ENCODE measurements around the gene DNASE1L3. TPM values are rescaled to one million over a fixed set of nuclear protein-coding genes. Genes with fewer than 3 reads are reported as not detected.

Gene DNASE1L3
- total RNA-seq, 1 donor from 2014 or later = 10.0 TPM

DNA sequence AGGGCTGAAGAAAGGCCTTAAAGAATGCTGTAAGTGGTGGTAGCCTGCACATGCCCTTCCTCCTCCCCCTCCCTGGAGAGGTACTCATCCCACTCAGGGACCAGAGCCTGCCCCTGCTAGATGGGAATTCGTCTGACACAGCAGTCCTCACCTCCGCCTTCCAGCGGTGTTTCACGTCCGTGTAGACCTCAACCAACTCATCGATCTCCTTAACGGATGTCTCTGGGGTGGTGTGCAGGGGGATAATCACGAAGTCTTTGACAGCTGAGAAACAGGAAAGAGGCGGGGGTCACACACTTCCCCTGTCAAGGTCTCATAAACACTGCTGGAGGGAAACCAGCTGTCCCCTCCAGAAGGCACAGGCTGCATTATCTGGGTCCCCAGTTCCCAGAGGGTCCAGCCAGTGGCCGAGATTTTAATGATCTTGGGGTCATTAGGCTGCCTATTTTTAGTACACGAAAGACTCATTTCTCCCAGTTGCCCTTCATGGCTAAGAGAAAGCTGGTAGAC lies 9.9 kb downstream of the DNASE1L3 start:
- no peaks in the 10 kb centered on the region for H3K27me3 ChIP-seq
- intact Hi-C loops (cut with DNase I) = no loop called here
- H3K4me3 ChIP-seq = no peak overlapping the region
- H3K9me3 ChIP-seq = no peaks in the 10 kb centered on the region
- TF ChIP-seq, protein P1, sequence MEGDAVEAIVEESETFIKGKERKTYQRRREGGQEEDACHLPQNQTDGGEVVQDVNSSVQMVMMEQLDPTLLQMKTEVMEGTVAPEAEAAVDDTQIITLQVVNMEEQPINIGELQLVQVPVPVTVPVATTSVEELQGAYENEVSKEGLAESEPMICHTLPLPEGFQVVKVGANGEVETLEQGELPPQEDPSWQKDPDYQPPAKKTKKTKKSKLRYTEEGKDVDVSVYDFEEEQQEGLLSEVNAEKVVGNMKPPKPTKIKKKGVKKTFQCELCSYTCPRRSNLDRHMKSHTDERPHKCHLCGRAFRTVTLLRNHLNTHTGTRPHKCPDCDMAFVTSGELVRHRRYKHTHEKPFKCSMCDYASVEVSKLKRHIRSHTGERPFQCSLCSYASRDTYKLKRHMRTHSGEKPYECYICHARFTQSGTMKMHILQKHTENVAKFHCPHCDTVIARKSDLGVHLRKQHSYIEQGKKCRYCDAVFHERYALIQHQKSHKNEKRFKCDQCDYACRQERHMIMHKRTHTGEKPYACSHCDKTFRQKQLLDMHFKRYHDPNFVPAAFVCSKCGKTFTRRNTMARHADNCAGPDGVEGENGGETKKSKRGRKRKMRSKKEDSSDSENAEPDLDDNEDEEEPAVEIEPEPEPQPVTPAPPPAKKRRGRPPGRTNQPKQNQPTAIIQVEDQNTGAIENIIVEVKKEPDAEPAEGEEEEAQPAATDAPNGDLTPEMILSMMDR (IDR thresholded peaks at IDR 0.05) = no peak
- H3K27ac ChIP-seq = no peak overlapping the region
- peaks cover 0 to 13% of the 10 kb centered on the region in 2 donors for H3K4me1 ChIP-seq
- no peaks in the 10 kb centered on the region for H3K36me3 ChIP-seq
- no peak for DNase-seq (ENCODE audit: low spot score in 2 of 2)

DNA sequence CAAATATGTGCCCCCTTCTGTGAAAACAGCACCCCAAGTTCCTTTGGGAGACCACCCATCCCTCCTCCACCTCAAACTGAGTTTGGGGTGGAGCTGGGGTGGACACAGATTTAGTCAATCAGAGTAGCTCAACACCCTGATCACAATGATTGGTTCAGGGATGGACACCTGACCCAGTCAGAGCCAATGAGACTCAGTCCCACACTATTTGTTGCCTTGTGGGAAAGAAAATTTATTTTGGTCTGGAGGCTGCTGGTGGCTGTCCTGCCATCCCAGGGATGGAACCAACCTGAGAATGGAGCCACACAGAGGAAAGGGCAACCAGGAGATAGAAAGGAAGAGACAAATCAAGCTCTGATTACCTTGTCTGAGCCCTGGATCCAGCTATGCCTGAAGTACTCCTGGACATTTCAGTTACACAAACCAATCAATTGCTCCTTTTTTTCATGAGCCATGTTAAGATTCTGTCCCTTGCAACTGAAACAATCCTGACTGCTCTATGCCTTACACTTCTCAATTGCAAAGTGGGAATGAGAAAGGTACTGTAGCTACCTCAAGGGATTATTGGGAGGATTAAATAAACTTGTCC lies 10.6 kb downstream of the DNASE1L3 start:
- H3K27ac ChIP-seq = no peak overlapping the region

DNA sequence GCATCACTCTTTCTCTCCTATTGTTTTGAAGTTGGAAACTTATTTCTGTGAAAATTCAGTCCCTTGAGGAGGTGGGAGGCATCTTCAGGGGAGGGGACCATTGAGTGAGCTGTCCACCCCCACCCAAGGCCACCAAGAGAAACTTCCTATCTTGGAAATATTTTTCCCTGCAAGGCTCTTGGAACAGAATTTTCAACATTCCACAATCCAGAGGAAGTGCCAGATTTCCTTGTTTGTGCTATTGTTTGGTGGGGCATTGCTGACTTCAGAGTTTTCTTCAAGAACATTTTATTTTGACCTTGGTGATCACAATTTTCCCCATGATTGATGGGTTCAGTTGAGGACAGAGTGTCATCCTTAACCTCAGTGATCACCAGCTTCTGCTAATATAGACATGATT lies 12.0 kb downstream of the DNASE1L3 start:
- Histone ChIP-seq H3K27me3 (no peaks in the 10 kb centered on the region), H3K4me3 (no peak overlapping the region), H3K9me3 (no peaks in the 10 kb centered on the region), H3K36me3 (no peaks in the 10 kb centered on the region), H3K4me1 (peaks cover 0 to 13% of the 10 kb centered on the region in 2 donors), H3K27ac (no peak overlapping the region)
- no peak for DNase-seq (ENCODE audit: low spot score in 2 of 2)
- TF ChIP-seq, protein P1 (IDR thresholded peaks at IDR 0.05) = no peak
- intact Hi-C loops (cut with DNase I) = no loop called here

More for the DNA sequence above, 10.6 kb downstream of the DNASE1L3 start:
- no peaks in the 10 kb centered on the region for H3K9me3 ChIP-seq
- peaks cover 0 to 13% of the 10 kb centered on the region in 2 donors for H3K4me1 ChIP-seq
- no peak for DNase-seq (ENCODE audit: low spot score in 2 of 2)
- no peaks in the 10 kb centered on the region for H3K27me3 ChIP-seq
- TF ChIP-seq, protein P1 (IDR thresholded peaks at IDR 0.05) = no peak
- no peak overlapping the region for H3K4me3 ChIP-seq
- intact Hi-C loops (cut with DNase I) = no loop called here
- no peaks in the 10 kb centered on the region for H3K36me3 ChIP-seq

DNA sequence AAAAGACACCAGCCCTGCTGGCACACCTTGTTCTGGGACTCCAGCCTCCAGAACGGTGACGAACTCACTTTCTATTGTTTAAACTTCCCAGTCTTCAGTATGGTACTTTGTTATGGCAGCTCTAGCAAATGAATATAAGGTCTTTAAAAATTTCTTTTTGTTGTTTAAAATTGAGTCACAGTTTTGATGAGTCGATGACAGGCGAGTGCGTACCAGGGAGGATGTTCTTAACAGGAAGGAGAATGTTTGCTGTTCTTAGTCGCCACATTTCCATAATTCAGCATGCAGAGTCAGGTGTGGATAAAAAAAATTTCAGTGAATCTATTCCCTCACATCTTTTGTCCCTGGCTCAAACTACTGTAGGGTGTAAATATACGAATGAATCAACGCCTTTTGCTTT lies 12.4 kb downstream of the DNASE1L3 start:
- intact Hi-C loops (cut with DNase I) = no loop called here
- Histone ChIP-seq H3K27me3 (no peaks in the 10 kb centered on the region), H3K4me1 (peaks cover 0 to 13% of the 10 kb centered on the region in 2 donors), H3K4me3 (no peak overlapping the region), H3K36me3 (no peaks in the 10 kb centered on the region), H3K27ac (no peak overlapping the region), H3K9me3 (no peaks in the 10 kb centered on the region)
- DNase-seq (ENCODE audit: low spot score in 2 of 2) = no peak
- TF ChIP-seq, protein P1 (IDR thresholded peaks at IDR 0.05) = no peak

DNA sequence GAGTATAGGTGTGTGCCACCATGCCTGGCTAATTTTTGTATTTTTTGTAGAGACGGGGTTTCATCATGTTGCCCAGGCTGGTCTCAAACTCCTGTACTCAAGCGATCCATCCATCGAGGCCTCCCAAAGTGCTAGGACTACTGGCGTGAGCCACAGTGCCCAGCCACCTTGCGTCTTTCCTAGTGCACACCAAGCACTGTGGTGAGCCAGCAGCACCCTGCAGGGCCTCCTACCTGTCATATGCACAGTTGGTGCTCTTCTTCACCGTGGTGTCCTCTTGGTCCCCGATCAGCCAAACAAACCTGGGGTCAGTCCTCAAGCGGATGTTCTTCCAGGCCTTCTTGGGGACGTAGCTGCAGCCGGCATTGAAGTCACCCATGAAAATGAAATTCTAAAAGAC lies 13.2 kb downstream of the DNASE1L3 start:
- H3K27me3 ChIP-seq = no peaks in the 10 kb centered on the region
- no peaks in the 10 kb centered on the region for H3K36me3 ChIP-seq
- TF ChIP-seq, protein P1 (IDR thresholded peaks at IDR 0.05) = no peak
- no peak for DNase-seq (ENCODE audit: low spot score in 2 of 2)
- no peak overlapping the region for H3K4me3 ChIP-seq
- peaks cover 0 to 13% of the 10 kb centered on the region in 2 donors for H3K4me1 ChIP-seq
- H3K27ac ChIP-seq = no peak overlapping the region
- H3K9me3 ChIP-seq = no peaks in the 10 kb centered on the region
- intact Hi-C loops (cut with DNase I) = no loop called here

Data from ascending aorta (tissue), 2 donors.